Erythroblast (primary cell): ENCODE measurements around the gene SMLR1.

Source experiments
- GATA1 ChIP-seq: IDR thresholded peaks from 2 replicates; pipeline ENCODE4 v1.6.1; 2011; ENCODE audit warnings: low read depth, mild to moderate bottlenecking, control low read depth, low read length, moderate library complexity
- POLR2A ChIP-seq: IDR thresholded peaks from 2 replicates; pipeline ENCODE4 v1.6.1; 2011; ENCODE audit warnings: mild to moderate bottlenecking, low read length

DNA sequence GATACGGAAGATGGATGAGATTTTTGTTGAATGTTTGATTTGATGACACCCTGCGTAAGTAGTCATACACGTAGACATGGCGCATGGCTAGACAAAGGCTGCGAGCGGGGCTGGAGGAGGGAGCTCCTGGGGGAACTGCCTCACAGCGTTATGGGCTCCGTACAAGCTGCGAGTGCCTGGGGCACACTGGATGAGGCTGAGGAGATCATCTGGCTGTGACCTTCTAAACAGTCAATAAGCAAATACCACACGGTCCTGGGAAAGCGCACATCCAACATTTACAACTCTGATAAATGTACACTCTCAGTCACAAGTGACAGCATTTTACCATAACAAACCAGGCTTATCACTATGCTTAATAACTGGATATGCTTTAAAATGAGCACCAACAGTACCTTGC, 37.1 kb downstream of the SMLR1 start:
- TF ChIP-seq POLR2A, result no peak
- no peak for TF ChIP-seq GATA1
